ELF-1 (cell line): ENCODE measurements around the gene GNG3.
"Not testable (repeated sequence)": the region's sequence is repeated elsewhere in the genome, so short reads cannot be mapped to it uniquely, and the experiment has no call there.

Source experiments
- DNase-seq: peaks from one replicate; pipeline ENCODE4 v3.0.0-alpha.2; 2016; ENCODE audit warnings: low read depth, low spot score

GNG3 gene

DNA sequence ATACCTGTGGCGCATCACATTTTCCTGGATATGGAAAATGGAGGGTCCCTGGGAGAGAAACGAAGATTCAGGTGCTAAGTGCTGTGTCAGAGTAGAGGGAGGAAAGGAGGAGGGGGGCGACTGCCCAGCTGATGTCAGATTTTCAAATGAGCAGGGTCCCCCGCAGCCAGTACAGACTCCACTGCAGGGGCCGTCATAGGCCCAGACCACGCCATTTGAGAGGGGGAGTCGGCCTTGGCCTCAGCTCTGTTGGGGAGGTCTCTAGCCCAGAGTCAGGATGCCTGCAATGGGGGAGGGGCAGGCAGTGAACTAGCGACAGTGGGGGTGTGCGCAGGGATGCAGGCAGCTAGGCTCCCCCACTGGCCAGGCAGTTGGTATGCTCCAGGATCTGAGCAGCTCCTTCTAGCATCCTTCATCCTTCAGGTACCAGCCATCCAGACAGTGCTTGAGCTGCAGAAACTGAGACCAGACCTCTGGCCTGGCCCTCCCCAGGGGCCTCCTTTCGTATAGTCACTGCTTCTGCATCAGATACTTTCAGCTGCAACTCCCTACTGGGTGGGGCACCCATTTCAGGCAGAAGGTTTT, at the start of gene GNG3, which contains the start of gene BSCL2:
GNG3 (plus strand) TSS at position 400 of the 585 bp plus-strand sequence. CDS start 620 bp downstream, outside the sequence.
BSCL2 (minus strand) TSS at position 148 of the 585 bp plus-strand sequence. CDS start 229 bp downstream, outside the sequence.
- peak; percentile 94 for DNase-seq

- DNase-seq, result peak; percentile 89
Measured at GRCh38 chr11:62664405-62665074, 42.9 kb upstream of the GNG3 start.

DNA sequence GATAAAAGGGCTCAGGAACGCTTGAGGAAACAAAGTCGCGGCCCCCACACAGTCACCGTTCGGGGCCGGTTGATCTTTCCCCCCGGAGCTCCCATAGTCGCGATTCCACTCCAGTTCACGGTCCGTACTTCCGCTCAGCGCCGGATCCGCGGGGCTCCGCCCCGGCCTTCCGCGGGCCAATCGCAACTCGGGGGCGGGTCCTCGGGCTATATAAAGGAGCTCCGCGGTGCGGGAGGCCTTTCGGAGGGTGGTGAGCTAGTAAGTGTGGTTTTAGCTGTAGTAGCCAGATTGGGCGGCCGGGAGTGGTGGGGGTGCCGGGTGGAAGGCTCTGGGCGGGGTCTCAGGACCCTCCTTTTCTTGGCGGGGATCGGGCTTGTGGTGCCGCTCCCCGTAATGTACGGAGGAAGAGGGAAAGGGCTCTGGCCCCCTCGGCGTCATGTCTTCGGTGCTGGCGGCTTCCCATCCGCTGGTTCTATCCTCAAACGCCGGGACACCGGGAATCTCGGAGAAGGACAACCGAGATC, 42.3 kb upstream of the GNG3 start, which contains the start of the genes C11orf98 and CSKMT:
C11orf98 (minus strand) TSS at position 136 of the 524 bp plus-strand sequence; CDS start at position 95, 41 bp downstream.
CSKMT (plus strand) TSS at position 238 of the 524 bp plus-strand sequence. CDS start 568 bp downstream, outside the sequence.
- DNase-seq, result peak; percentile 96

DNA sequence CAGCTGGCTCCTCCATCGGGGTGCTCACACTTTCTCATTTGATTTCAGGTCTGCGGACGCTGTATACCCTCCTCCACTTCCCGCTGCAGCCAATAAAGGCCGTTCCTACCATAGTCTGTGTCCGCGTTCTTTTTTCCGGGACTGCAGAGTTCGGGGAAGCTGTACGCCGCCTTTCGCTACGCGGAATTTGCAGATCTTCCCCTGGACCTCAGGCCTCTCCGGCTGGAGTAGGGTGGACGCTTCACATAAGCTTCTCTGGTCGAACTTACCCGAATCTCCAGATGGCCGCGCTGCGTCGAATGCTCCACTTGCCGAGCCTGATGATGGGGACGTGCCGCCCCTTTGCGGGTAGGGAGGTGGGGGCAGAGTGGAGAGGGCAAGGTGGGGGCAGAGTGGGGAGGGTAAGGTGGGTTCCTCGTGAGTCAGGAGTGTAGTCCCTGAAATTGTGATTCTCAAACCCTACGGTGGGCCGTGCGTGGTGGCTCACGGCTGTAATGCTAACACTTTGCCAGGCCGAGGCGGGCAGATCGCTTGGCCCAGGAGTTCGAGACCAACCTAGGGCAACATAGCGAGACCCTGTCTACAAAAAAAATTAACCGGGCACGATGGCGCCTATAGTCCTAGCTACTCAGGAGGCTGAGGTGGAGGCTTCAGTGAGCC, 41.7 kb upstream of the GNG3 start:
- DNase-seq, result no peak

DNA sequence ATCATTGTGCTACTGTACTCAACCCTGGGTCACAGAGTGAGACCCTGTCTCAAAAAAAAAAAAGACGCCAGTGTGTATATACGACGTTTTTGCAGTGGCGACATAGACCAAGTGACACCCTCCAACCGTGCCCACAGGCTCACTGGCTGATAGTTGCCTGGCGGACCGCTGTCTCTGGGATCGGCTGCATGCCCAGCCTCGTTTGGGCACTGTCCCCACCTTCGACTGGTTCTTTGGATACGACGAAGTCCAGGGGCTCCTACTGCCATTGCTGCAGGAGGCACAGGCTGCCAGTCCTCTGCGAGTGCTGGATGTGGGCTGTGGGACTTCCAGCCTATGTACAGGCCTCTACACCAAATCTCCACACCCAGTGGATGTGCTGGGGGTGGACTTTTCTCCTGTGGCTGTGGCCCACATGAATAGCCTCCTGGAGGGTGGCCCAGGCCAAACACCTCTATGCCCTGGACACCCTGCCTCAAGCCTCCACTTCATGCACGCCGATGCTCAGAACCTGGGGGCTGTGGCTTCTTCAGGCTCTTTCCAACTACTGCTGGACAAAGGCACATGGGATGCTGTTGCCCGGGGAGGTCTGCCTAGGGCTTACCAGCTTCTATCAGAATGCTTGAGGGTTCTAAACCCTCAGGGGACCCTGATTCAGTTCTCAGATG, 41.1 kb upstream of the GNG3 start:
- DNase-seq, result peak; percentile 27

DNA sequence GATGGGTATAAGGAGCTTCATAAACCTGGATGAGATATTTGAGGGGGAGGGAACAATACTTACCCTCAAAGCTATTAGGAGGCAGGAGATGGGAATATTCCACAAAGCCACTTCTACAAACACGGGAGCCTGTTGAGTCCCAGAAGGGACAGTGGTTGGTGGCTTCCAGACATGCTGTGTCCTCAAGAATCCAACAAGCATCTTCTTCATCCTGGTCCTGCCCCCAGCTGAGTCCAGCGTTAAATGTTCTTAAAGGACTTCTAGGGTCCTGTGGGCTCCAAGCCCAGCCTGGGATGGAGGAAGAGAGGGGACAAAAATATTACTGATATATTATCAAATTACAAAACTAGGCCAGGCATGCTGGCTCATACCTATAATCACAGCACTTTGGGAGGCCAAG, 40.0 kb upstream of the GNG3 start:
- no peak for DNase-seq

GRCh38 chr11:62669420-62670161, 37.9 kb upstream of the GNG3 start:
- peak; percentile 35 for DNase-seq

GRCh38 chr11:62671236-62671607, 36.3 kb upstream of the GNG3 start:
- no peak for DNase-seq

GRCh38 chr11:62671608-62672389, 35.7 kb upstream of the GNG3 start, which contains the start of the genes LBHD1 and UQCC3:
Gene LBHD1 (minus strand): TSS chr11:62672267. CDS start chr11:62670031, 2,236 bp downstream.
Gene UQCC3 (plus strand): TSS chr11:62671673. CDS start chr11:62671746, 73 bp downstream.
- DNase-seq, result peak; percentile 89

- no peak for DNase-seq
Measured at GRCh38 chr11:62673196-62673525, 34.3 kb upstream of the GNG3 start.

DNA sequence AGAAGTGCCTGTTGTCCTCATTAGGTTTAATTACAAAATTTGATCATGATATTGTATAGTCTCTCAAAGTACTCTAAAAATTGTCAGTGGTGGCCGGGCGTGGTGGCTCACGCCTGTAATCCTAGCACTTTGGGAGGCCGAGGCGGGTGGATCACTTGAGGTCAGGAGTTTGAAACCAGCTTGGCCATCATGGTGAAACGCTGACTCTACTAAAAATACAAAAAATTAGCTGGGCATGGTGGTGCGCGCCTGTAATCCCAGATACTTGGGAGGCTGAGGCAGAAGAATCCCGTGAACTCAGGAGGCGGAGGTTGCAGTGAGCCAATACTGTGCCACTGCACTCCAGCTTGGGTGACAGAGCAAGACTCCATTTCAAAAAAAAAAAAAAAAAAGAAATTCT, 32.1 kb upstream of the GNG3 start:
- not testable (repeated sequence) for DNase-seq

GRCh38 chr11:62676698-62677097, 30.8 kb upstream of the GNG3 start:
- DNase-seq, result no peak

DNA sequence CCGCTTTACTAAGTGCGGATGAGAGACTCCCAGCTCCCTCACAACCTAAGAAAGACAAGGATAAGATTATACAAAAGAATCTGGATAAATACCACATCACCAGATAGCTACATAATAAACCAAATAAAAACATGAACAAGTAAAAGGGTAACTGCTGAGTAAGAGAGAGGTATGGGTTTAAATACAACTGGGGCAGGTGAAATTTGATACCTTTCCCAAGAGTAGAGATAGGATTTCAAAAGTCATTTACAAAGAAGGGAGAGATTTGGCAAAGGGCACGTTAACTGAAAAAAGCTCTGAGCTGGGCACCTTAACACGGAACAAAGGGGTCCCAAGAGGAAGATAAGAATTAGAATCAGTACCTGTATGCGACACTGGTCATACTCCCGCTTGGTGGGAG, 30.3 kb upstream of the GNG3 start:
- no peak for DNase-seq

GRCh38 chr11:62677714-62678113, 29.8 kb upstream of the GNG3 start:
- no peak for DNase-seq

DNA sequence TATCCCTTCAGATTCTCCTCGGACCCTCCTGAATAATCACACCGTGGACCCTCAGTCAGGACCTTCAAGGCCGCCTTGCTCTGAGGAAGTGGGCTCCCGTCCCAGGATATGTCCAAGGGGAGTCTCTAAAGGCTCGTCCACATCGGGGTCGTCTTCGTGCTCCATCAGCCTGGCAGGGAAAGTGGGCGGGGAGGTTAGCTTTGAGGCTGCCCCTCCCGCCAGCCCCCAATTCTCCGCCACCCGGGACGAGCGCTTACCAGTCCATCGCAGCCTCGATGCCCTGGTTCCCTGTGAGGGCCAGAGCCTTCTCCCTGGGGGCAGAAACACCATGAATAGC, 29.1 kb upstream of the GNG3 start:
- DNase-seq, result no peak

DNA sequence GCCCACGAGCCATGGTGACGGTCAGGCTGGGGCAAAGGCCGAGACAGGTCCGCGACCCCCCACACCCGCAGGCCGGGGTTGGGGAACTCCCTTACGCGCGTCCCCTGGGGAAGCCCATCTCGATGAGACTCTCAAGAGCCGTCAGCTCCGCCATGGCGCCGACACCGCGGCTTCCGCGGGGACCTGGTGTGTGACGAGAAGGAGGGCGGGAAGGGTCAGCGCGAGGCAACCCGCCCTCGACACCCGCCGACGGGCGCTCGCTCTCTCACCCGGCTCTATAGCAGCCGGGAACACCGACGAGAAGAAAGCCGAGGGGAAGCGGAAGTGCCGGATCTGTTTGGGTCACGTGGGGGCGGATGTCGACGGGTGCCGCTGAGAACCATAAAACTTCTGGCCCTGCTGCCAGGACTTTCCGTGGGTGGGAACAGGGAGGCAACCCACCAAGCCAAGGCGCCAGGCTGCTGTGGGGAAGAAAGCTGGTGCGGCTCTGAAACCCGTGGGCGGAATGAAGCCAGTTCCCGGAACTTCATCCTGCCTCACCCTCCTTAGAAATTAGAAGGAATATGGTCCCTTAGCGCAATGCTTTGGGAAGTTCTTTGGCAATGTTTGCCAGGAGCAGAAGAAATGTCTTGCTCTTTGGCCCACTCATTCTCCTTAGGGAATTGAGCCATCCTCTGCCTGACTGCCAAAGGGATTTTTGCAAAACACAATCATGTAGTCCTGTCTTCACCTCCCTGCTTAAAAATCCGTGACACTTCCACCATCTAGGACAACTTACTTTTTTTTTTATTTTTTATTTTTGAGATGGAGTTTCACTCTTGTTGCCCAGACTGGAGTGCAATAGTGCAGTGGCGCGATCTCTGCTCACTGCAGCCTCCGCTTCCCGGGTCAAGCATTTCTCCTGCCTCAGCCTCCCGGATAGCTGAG, 28.4 kb upstream of the GNG3 start, which contains the start of gene UBXN1:
UBXN1 (minus strand) TSS at position 304 of the 927 bp plus-strand sequence; CDS start at position 154, 150 bp downstream.
- DNase-seq, result peak; percentile 89

GRCh38 chr11:62680825-62681240, 26.6 kb upstream of the GNG3 start:
- peak; percentile 57 for DNase-seq

- no peak for DNase-seq
Measured at GRCh38 chr11:62682518-62682917, 25.0 kb upstream of the GNG3 start.
